K562 (cell line): ENCODE data around the gene TRERF1. TPM values are rescaled to one million over a fixed set of nuclear protein-coding genes. Genes with fewer than 3 reads are reported as not detected.

ENCODE experiments used
- CAMTA2 ChIP-seq: fragments of 250-450 bp; sonication (Bioruptor Pico); conservative IDR thresholded peaks from 2 replicates; pipeline ENCODE4 v1.5.1; 2022
- EGR1 ChIP-seq: fragments of 450-650 bp; conservative IDR thresholded peaks from 2 replicates; pipeline ENCODE4 v1.6.1; 2017; ENCODE audit warnings: mild to moderate bottlenecking
- IFI16 ChIP-seq: fragments of 250-450 bp; sonication (Bioruptor Pico); IDR thresholded peaks from 2 replicates; pipeline ENCODE4 v2.1.2; 2022; ENCODE audit warnings: mild to moderate bottlenecking, inconsistent platforms
- MBD2 ChIP-seq: sonication (generic); IDR thresholded peaks from 2 replicates; pipeline ENCODE4 v1.6.1; 2016; ENCODE audit warnings: low read depth, borderline replicate concordance
- MLX ChIP-seq, 2 experiments: fragments of 450-650 bp in 1 of 2; sonication (generic) in 1 of 2; formaldehyde crosslinking; conservative IDR thresholded peaks; 2 replicates each; pipeline versions ENCODE4 v1.4.0 to v1.8.1; 2020 to 2022; ENCODE audit warnings: mild to moderate bottlenecking in 1 of 2, missing genetic modification reagents in 1 of 2
- TCF7L2 ChIP-seq: fragments of 150-350 bp; IDR thresholded peaks from 2 replicates; pipeline ENCODE4 v1.6.1; 2016; ENCODE audit warnings: low read depth, mild to moderate bottlenecking, low read length, moderate library complexity
- ZBTB40 ChIP-seq, 2 experiments: fragments of 450-650 bp in 1 of 2; sonication (generic) in 1 of 2; formaldehyde crosslinking in 1 of 2; IDR thresholded peaks; 2 replicates each; pipeline versions ENCODE4 v1.7.1 to v1.9.0; 2016 to 2022; ENCODE audit warnings: inconsistent platforms in 1 of 2, mild to moderate bottlenecking in 1 of 2, missing genetic modification reagents in 1 of 2
- polyA plus RNA-seq, 8 experiments: library from polyadenylated mRNA; depleted of rRNA in 4 of 8; stranded (reverse) in 5 of 8; unstranded in 3 of 8; fragments of >200 nt; fragmentation: Nextera tagmentation in 2 of 8; fragmentation: Illumina TruSeq in 1 of 8; extraction: Ambion mirVana in 2 of 8; extraction: Trizol in 1 of 8; gene quantifications; 2 replicates each; pipeline versions ENCODE4 v1.2.1 to v1.2.3, GENCODE V29; 2011 to 2014; ENCODE audit warnings: inconsistent platforms in 1 of 8, missing spikeins in 1 of 8
- total RNA-seq, 7 experiments: library from RNA; depleted of rRNA in 6 of 7; stranded (reverse); fragments of >200 nt in 6 of 7; fragmentation: Illumina TruSeq in 2 of 7; extraction: Trizol in 2 of 7; gene quantifications; 2 replicates each; pipeline versions ENCODE4 v1.2.1 to v1.2.3, GENCODE V29; 2011 to 2021; ENCODE audit warnings: low replicate concordance in 1 of 7

TRERF1 gene
- total and polyA plus RNA-seq, 9 of the 15 experiments (the other 6 are each of a cell fraction or from before 2014, with no cell fraction given) = 0.04 to 0.20 (median 0.07) TPM; not detected in 3

DNA sequence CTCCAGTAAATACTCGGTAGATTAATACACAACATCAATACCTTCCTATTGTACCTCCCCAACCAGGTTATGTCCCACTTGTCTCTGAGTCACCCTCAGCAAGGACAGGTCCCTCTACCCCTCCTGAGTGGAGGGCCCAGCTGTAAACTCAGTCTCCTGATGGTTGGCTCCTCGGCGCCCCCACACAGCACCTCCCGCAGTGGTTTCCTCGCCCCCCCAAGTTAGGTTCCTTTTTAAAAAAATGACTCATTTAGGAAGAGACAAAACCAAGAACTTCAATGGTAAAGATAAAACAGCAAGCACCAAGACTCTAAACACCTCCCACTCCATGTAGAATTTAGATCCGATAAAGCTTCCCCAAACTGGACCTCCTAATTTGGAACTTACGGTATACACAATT, 83.5 kb downstream of the TRERF1 start (continued):
- TF ChIP-seq ZBTB40 (IDR thresholded peaks at IDR 0.05) (no peak), ZBTB40 (CRISPR knock-in tag; IDR thresholded peaks at IDR 0.05) (no peak), CAMTA2 (no peak), TCF7L2 (no peak), MBD2 (no peak), IFI16 (no peak), MLX (CRISPR knock-in tag; conservative IDR thresholded peaks at IDR 0.05) (no peak), EGR1 (peak; percentile 60)
